ENCODE results near the gene PYGM. TPM values are rescaled to one million over a fixed set of nuclear protein-coding genes. Genes with fewer than 3 reads are reported as not detected.

PYGM gene
- total and polyA plus RNA-seq, 2 donors (not counting 1 experiment from before 2014, with no cell fraction given): 0.50 to 1.9 TPM

- Histone ChIP-seq H3K4me2 (ENCODE audit: extremely low read depth, insufficient read depth, low read length) (peak within 1 kb of the TSS; percentile 75), H3K27ac (ENCODE audit: insufficient read depth, low read length) (peak within 1 kb of the TSS; percentile 65)
Measured at GRCh38 chr11:64723117-64723906, 36.5 kb downstream of the PYGM start, which contains the start of gene NRXN2. Gene NRXN2 (minus strand): TSS chr11:64723197. CDS start chr11:64713699, 9,498 bp downstream.

DNA sequence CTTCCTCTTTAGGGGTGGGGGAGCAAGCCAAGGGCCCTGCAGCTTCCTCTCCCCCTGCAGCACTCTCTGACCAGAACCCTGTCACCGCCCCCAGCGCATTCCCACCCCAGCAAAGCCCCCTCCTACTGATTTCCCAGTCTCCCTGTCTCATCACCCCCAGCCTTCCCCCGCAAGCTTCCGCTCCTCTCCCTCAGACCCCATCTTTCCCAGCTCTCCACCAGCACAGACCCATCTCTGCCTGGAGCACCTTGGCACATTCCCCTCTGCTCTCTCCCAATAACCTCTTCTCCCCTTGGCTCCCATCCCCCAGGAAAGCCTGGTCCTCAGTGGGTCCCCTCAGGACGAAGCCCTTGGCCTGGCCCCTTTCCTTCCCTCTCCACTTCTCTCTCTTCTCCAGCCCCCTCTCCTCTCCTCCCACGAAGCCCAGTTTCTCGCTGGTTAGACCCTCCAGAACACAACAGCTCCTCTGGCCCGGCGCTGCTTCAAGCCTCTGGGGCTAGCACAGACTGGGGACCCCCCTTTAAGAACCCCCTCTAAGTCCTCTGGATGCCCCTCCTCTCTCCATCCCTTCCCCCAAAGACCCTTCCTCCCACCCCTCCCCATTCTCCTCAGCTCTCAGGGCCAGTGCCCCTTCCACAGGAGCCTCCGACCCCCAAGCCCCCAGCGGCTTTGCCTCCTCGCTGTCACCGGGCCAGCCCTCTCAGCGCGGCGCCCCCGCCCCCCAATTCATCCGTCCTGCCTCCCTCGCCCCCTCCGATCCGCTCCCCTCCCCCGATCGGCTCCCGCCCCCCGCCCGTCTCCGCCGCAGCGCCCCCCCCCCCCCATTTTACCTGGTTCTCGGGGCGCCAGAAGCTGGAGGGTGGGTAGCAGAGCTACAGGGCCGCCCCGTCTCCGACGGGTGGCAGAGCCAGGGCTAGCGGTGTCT lies 37.4 kb downstream of the PYGM start:
- H3K9ac ChIP-seq (ENCODE audit: insufficient read depth, low read length): no peak overlapping the region
- H2AFZ ChIP-seq (ENCODE audit: low read length): no peak overlapping the region
- TF ChIP-seq EZH2 (IDR thresholded peaks at IDR 0.05; ENCODE audit: low read length, missing control alignments): no peak
- no peak for TF ChIP-seq CTCF (conservative IDR thresholded peaks at IDR 0.05 in 1 of 2, IDR thresholded peaks at IDR 0.05 in 1 of 2; ENCODE audit: low read depth in 1 of 2, low read length in 2 of 2)
- no peaks in the 10 kb centered on the region for H4K20me1 ChIP-seq (ENCODE audit: control insufficient read depth, extremely low read depth, insufficient read depth, low read length)
- H3K79me2 ChIP-seq (ENCODE audit: control insufficient read depth, insufficient read depth, low read length): no peaks in the 10 kb centered on the region
- H3K27ac ChIP-seq (ENCODE audit: insufficient read depth, low read length): no peak overlapping the region
- no peaks in the 10 kb centered on the region for H3K4me1 ChIP-seq (ENCODE audit: control insufficient read depth, extremely low read depth, insufficient read depth, low read length)
- DNase-seq (ENCODE audit: low read depth in 2 of 2): no peak
- no peaks in the 10 kb centered on the region for H3K9me3 ChIP-seq (ENCODE audit: control insufficient read depth, insufficient read depth, low read depth, low read length)
- peaks cover 12% of the 10 kb centered on the region for H3K27me3 ChIP-seq (ENCODE audit: control insufficient read depth, insufficient read depth, low read length)
- no peak overlapping the region for H3K4me2 ChIP-seq (ENCODE audit: extremely low read depth, insufficient read depth, low read length)
- H3K4me3 ChIP-seq (replicated peaks in 1 of 4; ENCODE audit: control extremely low read depth in 1 of 4, insufficient read depth in 1 of 4, low read depth in 3 of 4, low read length in 4 of 4): no peak overlapping the region
- H3K36me3 ChIP-seq (ENCODE audit: control insufficient read depth, insufficient read depth, low read length): no peaks in the 10 kb centered on the region

More at GRCh38 chr11:64723117-64723906, 36.5 kb downstream of the PYGM start, which contains the start of gene NRXN2:
- peak within 1 kb of the TSS; percentile 71 for H3K9ac ChIP-seq (ENCODE audit: insufficient read depth, low read length)
- no peaks in the 10 kb centered on the region for H3K79me2 ChIP-seq (ENCODE audit: control insufficient read depth, insufficient read depth, low read length)
- H3K4me3 ChIP-seq (replicated peaks in 1 of 4; ENCODE audit: control extremely low read depth in 1 of 4, insufficient read depth in 1 of 4, low read depth in 3 of 4, low read length in 4 of 4): peak within 1 kb of the TSS; percentile 42 to 73 (median 61)
- peaks cover 9% of the 10 kb centered on the region for H3K27me3 ChIP-seq (ENCODE audit: control insufficient read depth, insufficient read depth, low read length)
- no peaks in the 10 kb centered on the region for H4K20me1 ChIP-seq (ENCODE audit: control insufficient read depth, extremely low read depth, insufficient read depth, low read length)
- no peaks in the 10 kb centered on the region for H3K36me3 ChIP-seq (ENCODE audit: control insufficient read depth, insufficient read depth, low read length)
- no peaks in the 10 kb centered on the region for H3K4me1 ChIP-seq (ENCODE audit: control insufficient read depth, extremely low read depth, insufficient read depth, low read length)
- H2AFZ ChIP-seq (ENCODE audit: low read length): peak within 1 kb of the TSS; percentile 83
- no peak for TF ChIP-seq EZH2 (IDR thresholded peaks at IDR 0.05; ENCODE audit: low read length, missing control alignments)
- peak; percentile 87 to 90 for TF ChIP-seq CTCF (conservative IDR thresholded peaks at IDR 0.05 in 1 of 2, IDR thresholded peaks at IDR 0.05 in 1 of 2; ENCODE audit: low read depth in 1 of 2, low read length in 2 of 2)
- peak; percentile 68 to 72 for DNase-seq (ENCODE audit: low read depth in 2 of 2)
- H3K9me3 ChIP-seq (ENCODE audit: control insufficient read depth, insufficient read depth, low read depth, low read length): no peaks in the 10 kb centered on the region

DNA sequence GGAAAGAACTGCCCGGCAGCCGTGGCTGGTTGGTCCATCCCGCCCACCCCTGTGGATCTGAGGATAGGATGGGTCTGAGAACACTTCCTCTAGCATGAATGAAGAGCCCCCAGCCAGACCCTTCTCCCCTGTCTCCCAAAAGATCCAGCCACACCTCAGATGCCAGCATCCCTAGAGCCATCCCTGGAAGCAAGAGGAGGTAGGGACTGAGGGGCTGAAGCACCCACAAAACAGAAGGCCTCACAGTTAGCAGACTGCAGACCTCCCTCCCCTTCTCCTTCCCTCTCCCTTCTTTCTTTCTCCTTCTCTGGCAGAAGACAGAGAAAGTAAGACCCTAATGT lies 38.4 kb downstream of the PYGM start:
- H3K27me3 ChIP-seq (ENCODE audit: control insufficient read depth, insufficient read depth, low read length): peaks cover 12% of the 10 kb centered on the region
- no peaks in the 10 kb centered on the region for H3K36me3 ChIP-seq (ENCODE audit: control insufficient read depth, insufficient read depth, low read length)
- no peak overlapping the region for H3K4me3 ChIP-seq (replicated peaks in 1 of 4; ENCODE audit: control extremely low read depth in 1 of 4, insufficient read depth in 1 of 4, low read depth in 3 of 4, low read length in 4 of 4)
- H3K4me2 ChIP-seq (ENCODE audit: extremely low read depth, insufficient read depth, low read length): no peak overlapping the region
- no peak for DNase-seq (ENCODE audit: low read depth in 2 of 2)
- no peaks in the 10 kb centered on the region for H3K4me1 ChIP-seq (ENCODE audit: control insufficient read depth, extremely low read depth, insufficient read depth, low read length)
- TF ChIP-seq CTCF (conservative IDR thresholded peaks at IDR 0.05 in 1 of 2, IDR thresholded peaks at IDR 0.05 in 1 of 2; ENCODE audit: low read depth in 1 of 2, low read length in 2 of 2): no peak
- no peak for TF ChIP-seq EZH2 (IDR thresholded peaks at IDR 0.05; ENCODE audit: low read length, missing control alignments)
- no peaks in the 10 kb centered on the region for H3K9me3 ChIP-seq (ENCODE audit: control insufficient read depth, insufficient read depth, low read depth, low read length)
- no peak overlapping the region for H3K9ac ChIP-seq (ENCODE audit: insufficient read depth, low read length)
- H3K79me2 ChIP-seq (ENCODE audit: control insufficient read depth, insufficient read depth, low read length): no peaks in the 10 kb centered on the region
- H3K27ac ChIP-seq (ENCODE audit: insufficient read depth, low read length): no peak overlapping the region
- H2AFZ ChIP-seq (ENCODE audit: low read length): no peak overlapping the region
- H4K20me1 ChIP-seq (ENCODE audit: control insufficient read depth, extremely low read depth, insufficient read depth, low read length): no peaks in the 10 kb centered on the region

Data from fibroblast of lung (primary cell).